T-helper 22 cell (primary cell): ENCODE measurements around the gene PTGES.

ENCODE experiments used
- DNase-seq: peaks from one replicate; pipeline ENCODE4 v3.0.0-alpha.2; 2020; ENCODE audit warnings: low read depth

The PTGES gene

GRCh38 chr9:129740666-129741464 lies 12.0 kb downstream of the PTGES start:
- no peak for DNase-seq

DNA sequence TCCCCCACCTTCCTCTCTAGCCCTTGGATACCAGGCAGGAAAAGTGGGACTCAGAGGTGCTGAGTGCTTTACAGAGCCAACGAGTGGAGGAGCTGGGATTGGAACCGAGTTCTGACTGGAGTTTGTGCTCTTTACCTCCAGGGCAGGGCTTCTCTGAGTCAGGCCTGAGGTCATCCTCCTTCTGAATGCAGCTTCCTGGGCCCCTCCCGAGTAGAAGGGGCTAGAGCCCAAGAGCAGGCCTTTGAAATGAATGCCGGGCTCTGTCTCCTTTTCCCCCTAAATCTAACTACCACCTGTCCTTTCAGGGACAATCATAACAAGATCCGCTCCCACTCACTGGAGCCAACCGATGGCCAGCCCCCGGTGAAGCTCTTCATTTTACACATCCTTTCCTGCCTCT lies 12.7 kb downstream of the PTGES start:
- DNase-seq, result no peak

DNA sequence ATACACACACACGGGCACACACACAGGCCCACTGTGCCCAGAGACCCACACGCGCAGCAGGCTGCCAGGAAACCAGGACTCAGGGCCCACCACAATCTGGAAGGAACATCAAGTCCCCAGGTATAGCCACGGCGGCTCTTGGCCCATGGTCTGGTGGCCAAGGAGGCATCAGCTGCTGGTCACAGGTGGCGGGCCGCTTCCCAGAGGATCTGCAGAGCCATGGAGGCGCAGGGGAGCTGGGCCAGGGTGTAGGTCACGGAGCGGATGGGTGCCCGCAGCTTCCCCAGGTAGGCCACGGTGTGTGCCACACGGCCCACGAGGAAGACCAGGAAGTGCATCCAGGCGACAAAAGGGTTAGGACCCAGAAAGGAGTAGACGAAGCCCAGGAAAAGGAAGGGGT lies 13.4 kb downstream of the PTGES start:
- DNase-seq, result no peak

GRCh38 chr9:129737479-129738274 lies 15.2 kb downstream of the PTGES start:
- DNase-seq, result peak; percentile 57

GRCh38 chr9:129736334-129736733 lies 16.5 kb downstream of the PTGES start:
- no peak for DNase-seq

GRCh38 chr9:129735546-129735945 lies 17.3 kb downstream of the PTGES start:
- no peak for DNase-seq

DNA sequence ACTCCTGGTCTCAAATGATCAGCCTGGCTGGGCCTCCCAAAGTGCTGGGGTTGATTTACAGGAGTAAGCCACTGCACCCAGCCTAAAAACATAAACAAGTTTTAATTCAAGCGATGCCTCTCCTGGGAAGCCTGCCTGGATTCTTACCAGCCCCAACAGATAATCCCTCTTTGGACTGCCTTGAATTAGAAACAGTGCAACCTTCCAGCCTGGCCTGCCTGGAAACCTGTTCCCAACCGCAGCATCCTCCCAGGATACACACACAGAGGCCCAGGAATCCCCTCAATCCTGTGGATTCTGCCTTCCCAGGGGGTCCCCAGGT lies 19.2 kb downstream of the PTGES start:
- DNase-seq, result no peak

GRCh38 chr9:129732946-129733631 lies 19.8 kb downstream of the PTGES start:
- no peak for DNase-seq

- no peak for DNase-seq
These were observed 20.7 kb downstream of the PTGES start for GRCh38 chr9:129732100-129732499.

DNA sequence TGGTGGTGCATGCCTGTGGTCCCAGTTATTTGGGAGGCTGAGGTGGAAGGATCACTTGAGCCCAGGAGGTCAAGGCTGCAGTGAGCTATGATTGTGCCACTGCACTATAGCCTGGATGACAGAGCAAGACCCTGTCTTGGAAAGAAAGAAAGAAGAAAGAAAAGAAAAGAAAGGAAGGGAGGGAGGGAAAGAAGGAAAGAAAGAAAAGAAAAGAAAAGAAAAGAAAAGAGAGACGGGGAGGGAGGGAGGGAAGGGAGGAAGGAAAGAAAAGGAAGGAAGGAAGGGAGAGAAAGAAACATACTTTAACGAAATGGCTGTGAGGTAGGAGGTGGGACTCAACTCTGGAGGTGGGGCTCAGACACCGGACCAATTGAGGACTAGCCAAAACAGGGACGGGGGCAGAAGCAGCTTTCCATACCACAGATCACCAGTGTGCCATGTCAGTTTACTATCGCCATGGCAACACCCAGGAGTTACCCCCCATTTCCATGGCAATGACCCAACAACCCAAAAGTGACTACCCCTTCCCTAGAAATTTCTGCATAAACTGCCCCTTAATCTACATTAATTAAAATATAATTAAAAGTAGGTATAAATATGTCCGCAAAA lies 21.3 kb downstream of the PTGES start:
- DNase-seq, result no peak

- no peak for DNase-seq
These were observed 24.1 kb downstream of the PTGES start for GRCh38 chr9:129728744-129729143.

- peak; percentile 4 for DNase-seq
These were observed 26.3 kb downstream of the PTGES start for GRCh38 chr9:129726322-129727160.

DNA sequence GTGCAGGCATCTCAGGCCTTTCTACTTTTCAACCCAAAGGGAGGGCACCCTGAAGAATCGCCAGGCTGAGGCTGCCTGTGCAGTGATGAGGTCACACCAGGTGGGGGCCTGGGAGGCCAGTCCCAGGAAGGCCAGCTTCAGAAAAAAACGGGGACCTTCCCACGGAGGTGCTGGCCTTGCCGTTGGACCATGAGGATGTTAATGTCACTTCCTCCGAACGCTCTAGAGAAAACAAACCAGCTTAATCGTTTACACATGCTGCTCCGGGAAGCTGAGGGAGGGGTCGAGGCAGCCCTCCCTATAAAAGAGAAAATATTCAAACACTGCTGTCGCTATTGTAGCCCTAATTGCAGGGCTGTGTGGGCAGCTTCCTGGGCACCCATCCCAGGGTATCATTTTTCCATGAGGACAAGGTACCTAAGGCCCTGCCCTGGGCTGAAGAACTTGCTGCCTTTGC lies 27.0 kb downstream of the PTGES start:
- DNase-seq, result no peak

- DNase-seq, result no peak
These were observed 28.2 kb downstream of the PTGES start for GRCh38 chr9:129724456-129725190.

- DNase-seq, result no peak
These were observed 29.9 kb downstream of the PTGES start for GRCh38 chr9:129722913-129723312.

DNA sequence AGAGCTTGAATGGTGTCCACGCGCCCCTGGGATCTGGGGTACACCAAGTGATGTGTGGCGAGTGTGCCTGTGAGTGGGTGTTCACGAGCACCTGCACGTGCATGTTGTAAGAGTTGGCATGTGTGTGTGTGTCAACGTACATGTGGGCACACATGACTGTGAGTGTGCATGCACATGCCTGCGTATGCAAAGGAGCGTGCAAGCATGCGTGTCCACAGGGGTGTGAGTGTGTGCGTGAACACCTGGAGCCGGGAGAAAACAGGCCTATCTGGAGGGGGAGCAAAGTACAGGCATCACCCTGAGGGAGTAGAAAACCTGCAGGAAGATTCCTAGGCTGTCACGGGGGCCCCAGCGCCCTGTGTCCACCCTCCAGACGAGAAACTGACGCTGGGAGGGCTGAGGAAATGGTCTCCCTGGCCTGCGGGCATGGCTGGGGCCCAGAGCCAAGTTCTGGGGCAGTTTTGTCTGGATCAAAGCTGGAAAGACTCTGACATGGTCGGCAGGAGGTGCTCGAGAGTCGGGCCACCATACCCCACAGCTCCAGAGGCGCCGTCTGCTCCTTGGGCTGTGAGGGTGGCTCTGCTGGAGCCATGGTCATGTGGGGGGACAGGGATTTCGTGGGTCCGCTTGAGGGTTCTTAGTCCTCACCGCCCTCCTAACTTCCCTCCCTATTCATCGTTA lies 31.8 kb downstream of the PTGES start:
- no peak for DNase-seq

- DNase-seq, result no peak
These were observed 32.5 kb downstream of the PTGES start for GRCh38 chr9:129720181-129720864.

- DNase-seq, result no peak
These were observed 33.7 kb downstream of the PTGES start for GRCh38 chr9:129719135-129719534.

DNA sequence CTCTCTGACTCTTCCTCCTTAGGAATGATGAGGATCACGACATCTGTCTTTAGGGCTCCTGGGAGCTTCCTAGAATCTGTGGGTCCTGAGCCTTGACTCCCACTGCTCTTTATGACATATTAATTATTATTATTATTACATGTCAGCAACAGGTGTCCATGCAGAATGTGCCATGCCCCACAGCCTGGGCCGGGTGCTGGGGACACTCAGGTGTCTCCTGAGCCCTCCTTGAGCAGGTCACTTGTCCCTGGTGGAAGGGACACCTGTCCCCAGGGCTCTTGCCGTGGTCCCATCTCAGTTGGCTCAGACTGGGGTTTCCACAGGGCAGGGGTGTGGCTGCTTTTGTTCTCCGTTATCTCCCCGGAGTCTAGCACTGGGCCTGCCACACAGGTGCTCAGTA lies 34.2 kb downstream of the PTGES start:
- no peak for DNase-seq

DNA sequence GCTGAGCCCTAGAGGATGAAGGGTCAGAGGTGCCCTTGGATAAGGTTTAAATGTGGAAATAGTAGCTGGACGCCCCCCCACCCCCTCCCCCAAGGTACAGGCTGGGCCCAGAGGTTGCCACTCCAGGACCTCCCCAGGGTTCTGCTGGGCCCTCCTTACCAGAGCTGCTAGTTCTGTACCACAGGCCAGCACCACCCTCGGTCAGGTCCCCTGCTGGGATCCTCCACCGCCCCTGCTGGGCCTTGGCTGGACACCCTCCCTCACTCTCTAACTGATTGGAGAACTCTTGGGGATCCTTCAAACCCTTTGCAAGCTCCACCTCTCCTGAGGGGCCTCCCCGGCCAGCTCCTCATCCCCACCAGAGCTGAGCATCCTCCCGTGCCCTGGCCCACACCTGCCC lies 34.9 kb downstream of the PTGES start:
- no peak for DNase-seq
